HEK293 (cell line): Measurements from ENCODE around the gene MAGEA12.

Experiments used
- ZBTB10 ChIP-seq: fragments of 450-650 bp; formaldehyde crosslinking; IDR thresholded peaks from 2 replicates; pipeline ENCODE4 v1.5.1; 2016; ENCODE audit warnings: missing biosample characterization, missing genetic modification characterization
- ZFP37 ChIP-seq: fragments of 450-650 bp; formaldehyde crosslinking; IDR thresholded peaks from 2 replicates; pipeline ENCODE4 v1.5.1; 2016; ENCODE audit warnings: missing biosample characterization, missing genetic modification characterization
- ZIC2 ChIP-seq: fragments of 450-650 bp; formaldehyde crosslinking; IDR thresholded peaks from 2 replicates; pipeline ENCODE4 v1.5.1; 2016; ENCODE audit warnings: missing biosample characterization, missing genetic modification characterization
- TF ChIP-seq, protein P1 (sequence below): fragments of 450-650 bp; formaldehyde crosslinking; IDR thresholded peaks from 2 replicates; pipeline ENCODE4 v1.5.1; 2016; ENCODE audit warnings: missing biosample characterization, missing genetic modification characterization

GRCh38 chrX:152733261-152733975 lies at the start of gene MAGEA12, which contains the start of gene CSAG1:
- TF ChIP-seq, protein P1, sequence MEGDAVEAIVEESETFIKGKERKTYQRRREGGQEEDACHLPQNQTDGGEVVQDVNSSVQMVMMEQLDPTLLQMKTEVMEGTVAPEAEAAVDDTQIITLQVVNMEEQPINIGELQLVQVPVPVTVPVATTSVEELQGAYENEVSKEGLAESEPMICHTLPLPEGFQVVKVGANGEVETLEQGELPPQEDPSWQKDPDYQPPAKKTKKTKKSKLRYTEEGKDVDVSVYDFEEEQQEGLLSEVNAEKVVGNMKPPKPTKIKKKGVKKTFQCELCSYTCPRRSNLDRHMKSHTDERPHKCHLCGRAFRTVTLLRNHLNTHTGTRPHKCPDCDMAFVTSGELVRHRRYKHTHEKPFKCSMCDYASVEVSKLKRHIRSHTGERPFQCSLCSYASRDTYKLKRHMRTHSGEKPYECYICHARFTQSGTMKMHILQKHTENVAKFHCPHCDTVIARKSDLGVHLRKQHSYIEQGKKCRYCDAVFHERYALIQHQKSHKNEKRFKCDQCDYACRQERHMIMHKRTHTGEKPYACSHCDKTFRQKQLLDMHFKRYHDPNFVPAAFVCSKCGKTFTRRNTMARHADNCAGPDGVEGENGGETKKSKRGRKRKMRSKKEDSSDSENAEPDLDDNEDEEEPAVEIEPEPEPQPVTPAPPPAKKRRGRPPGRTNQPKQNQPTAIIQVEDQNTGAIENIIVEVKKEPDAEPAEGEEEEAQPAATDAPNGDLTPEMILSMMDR, result no peak
- no peak for TF ChIP-seq ZFP37 (tag by site-specific recombination)
- no peak for TF ChIP-seq ZIC2 (tag by site-specific recombination)
- TF ChIP-seq ZBTB10 (tag by site-specific recombination), result no peak
